Femur (tissue), 1 donor: ENCODE results near the gene SLC7A8.

Experiments used
- DNase-seq: peaks from one replicate; pipeline ENCODE4 v3.0.0-alpha.2; 2017

The SLC7A8 gene

GRCh38 chr14:23093991-23094665 is 89.3 kb downstream of the SLC7A8 start:
- DNase-seq, result no peak

GRCh38 chr14:23093526-23093925 is 89.9 kb downstream of the SLC7A8 start:
- no peak for DNase-seq

GRCh38 chr14:23093104-23093503 is 90.4 kb downstream of the SLC7A8 start:
- DNase-seq, result no peak

- DNase-seq, result no peak
These were observed 91.9 kb downstream of the SLC7A8 start for GRCh38 chr14:23091294-23092225.

- DNase-seq, result no peak
These were observed 93.2 kb downstream of the SLC7A8 start for GRCh38 chr14:23090254-23090636.

GRCh38 chr14:23089498-23090253 is 93.8 kb downstream of the SLC7A8 start:
- DNase-seq, result no peak

GRCh38 chr14:23086565-23086964 is 96.9 kb downstream of the SLC7A8 start:
- no peak for DNase-seq

- DNase-seq, result no peak
These were observed 98.0 kb downstream of the SLC7A8 start for GRCh38 chr14:23085458-23085857.

- DNase-seq, result no peak
These were observed 103.0 kb downstream of the SLC7A8 start for GRCh38 chr14:23080474-23080873.

GRCh38 chr14:23079716-23080115 is 103.7 kb downstream of the SLC7A8 start:
- DNase-seq, result no peak

GRCh38 chr14:23078692-23079116 is 104.8 kb downstream of the SLC7A8 start:
- DNase-seq, result no peak

GRCh38 chr14:23077962-23078361 is 105.5 kb downstream of the SLC7A8 start:
- DNase-seq, result no peak

- no peak for DNase-seq
These were observed 106.6 kb downstream of the SLC7A8 start for GRCh38 chr14:23076785-23077408.
